CD4-positive, alpha-beta T cell (primary cell): Measurements from ENCODE around the gene ARHGEF19. TPM values are rescaled to one million over a fixed set of nuclear protein-coding genes. Genes with fewer than 3 reads are reported as not detected.
A peak's percentile ranks its signal among the peaks of the same experiment; 100 is the strongest.
"Not testable (repeated sequence)": the region's sequence is repeated elsewhere in the genome, so short reads cannot be mapped to it uniquely, and the experiment has no call there.

ENCODE experiments used
- ATAC-seq: fragments of 200-7000 bp; cut with Tn5 transposase; one replicate; pipeline ENCODE4 v1.10.0; 2022; ENCODE audit warnings: mild to moderate bottlenecking; ENCODE audit not compliant: poor library complexity
- CTCF ChIA-PET: fragments of 350-600 bp; sonication (Branson Sonifier 250); formaldehyde crosslinking; loops from one replicate; lab custom pipeline; 2021; ENCODE audit warnings: antibody characterized with exemption, inconsistent platforms; lab: Charles Lee
- POLR2A ChIA-PET: fragments of 350-600 bp; sonication (Branson Sonifier 250); formaldehyde crosslinking; loops from one replicate; lab custom pipeline; 2021; ENCODE audit warnings: antibody characterized with exemption, inconsistent platforms; lab: Charles Lee
- DNase-seq, 14 experiments: peaks; one replicate each; pipeline ENCODE4 v3.0.0-alpha.2; 2013 to 2020; ENCODE audit warnings: mixed read lengths in 2 of 14
- H3K27ac ChIP-seq, 2 donors: one replicate each; pipeline versions ENCODE4 v1.5.1 to v1.7.0; 2013; ENCODE audit warnings: low read length in 2 of 2, low read depth in 1 of 2, mild to moderate bottlenecking in 1 of 2
- H3K27me3 ChIP-seq, 2 experiments: 1 replicate in 1 of 2; 2 replicates in 1 of 2; pipeline versions ENCODE4 v1.6.1 to v1.7.0; 2013; ENCODE audit warnings: low read length in 2 of 2, control low read depth in 1 of 2, mild to moderate bottlenecking in 1 of 2, moderate library complexity in 1 of 2; ENCODE audit not compliant: insufficient read depth in 2 of 2, control insufficient read depth in 1 of 2
- H3K36me3 ChIP-seq: one replicate; pipeline ENCODE4 v1.6.1; 2013; ENCODE audit warnings: low read length, control low read depth; ENCODE audit not compliant: insufficient read depth
- H3K4me1 ChIP-seq: one replicate; pipeline ENCODE4 v1.6.1; 2013; ENCODE audit warnings: low read length, control low read depth; ENCODE audit not compliant: insufficient read depth
- H3K4me3 ChIP-seq: one replicate; pipeline ENCODE4 v1.5.1; 2013; ENCODE audit warnings: mild to moderate bottlenecking, low read length, moderate library complexity
- H3K9me3 ChIP-seq, 2 experiments: 1 replicate in 1 of 2; 2 replicates in 1 of 2; pipeline versions ENCODE4 v1.6.1 to v1.7.0; 2013; ENCODE audit warnings: low read length in 2 of 2, mild to moderate bottlenecking in 2 of 2, control low read depth in 1 of 2, moderate library complexity in 1 of 2; ENCODE audit not compliant: control insufficient read depth in 1 of 2, insufficient read depth in 1 of 2
- H3K27ac Mint-ChIP-seq: one replicate; pipeline ENCODE4 v1.8.0; 2020; ENCODE audit warnings: mixed read lengths
- H3K27me3 Mint-ChIP-seq: one replicate; pipeline ENCODE4 v1.8.0; 2021; ENCODE audit warnings: mixed read lengths
- H3K36me3 Mint-ChIP-seq: one replicate; pipeline ENCODE4 v1.8.0; 2021; ENCODE audit warnings: low read depth, mixed read lengths
- H3K4me1 Mint-ChIP-seq: one replicate; pipeline ENCODE4 v1.8.0; 2021; ENCODE audit warnings: low read depth, mixed read lengths
- H3K4me3 Mint-ChIP-seq: one replicate; pipeline ENCODE4 v1.8.0; 2020; ENCODE audit warnings: mild to moderate bottlenecking, mixed read lengths
- H3K9me3 Mint-ChIP-seq: one replicate; pipeline ENCODE4 v1.8.0; 2020; ENCODE audit warnings: mixed read lengths
- CTCF ChIP-seq: fragments of 200-600 bp; IDR thresholded peaks from one replicate; pipeline ENCODE4 v1.8.0; 2022; ENCODE audit warnings: antibody characterized with exemption, mild to moderate bottlenecking
- intact Hi-C, 2 experiments: fragments of 100-400 bp; cut with DNase I in 1 of 2; cut with micrococcal nuclease in 1 of 2; formaldehyde crosslinking; loops; one replicate each; pipeline versions ENCODE4 v1.15.1 to v1.9.0; 2023 to 2025; cut with DNase I, micrococcal nuclease
- total RNA-seq, 174 experiments: library from RNA in 2 of 174; stranded (reverse) in 2 of 174; gene quantifications; one replicate each; pipeline ENCODE4 v1.2.3 and lab custom pipeline; 2021 to 2026

Gene ARHGEF19
- total RNA-seq, 2 experiments from 2014 or later: 3.8 to 5.8 TPM

GRCh38 chr1:16164213-16165072, 48.0 kb downstream of the ARHGEF19 start:
- Mint-ChIP-seq H3K27me3 (no peaks in the 10 kb centered on the region), H3K27ac (peak overlapping the region; percentile 16), H3K4me1 (peaks cover 78% of the 10 kb centered on the region), H3K36me3 (no peaks in the 10 kb centered on the region), H3K9me3 (no peaks in the 10 kb centered on the region), H3K4me3 (peak overlapping the region; percentile 58)
- Histone ChIP-seq H3K27ac (no peak overlapping the region), H3K4me1 (peaks cover 79% of the 10 kb centered on the region), H3K36me3 (no peaks in the 10 kb centered on the region), H3K27me3 (no peaks in the 10 kb centered on the region), H3K4me3 (no peak overlapping the region), H3K9me3 (no peaks in the 10 kb centered on the region)
- peak in 2 of 14 experiments; percentile 45 to 58 for DNase-seq
- intact Hi-C loops: no loop called here
- CTCF ChIA-PET: no interaction called here
- TF ChIP-seq CTCF: no peak
- POLR2A ChIA-PET: interaction anchor here (1.0 to 1.4 kb wide), 2 partner anchors 8 to 10 kb away, joined by 3 to 4 read pairs; partner anchors contain the start of gene EPHA2
- no peak for ATAC-seq

- DNase-seq, H3K27me3 Mint-ChIP-seq, H3K4me3 ChIP-seq, intact Hi-C loops, H3K27me3 ChIP-seq, H3K9me3 ChIP-seq, H3K27ac ChIP-seq, ATAC-seq, H3K9me3 Mint-ChIP-seq, H3K36me3 ChIP-seq, H3K36me3 Mint-ChIP-seq: not testable (repeated sequence)
- Mint-ChIP-seq H3K4me3 (peak overlapping the region; percentile 8), H3K27ac (peak overlapping the region; percentile 64), H3K4me1 (peaks cover 77% of the 10 kb centered on the region)
- peaks cover 77% of the 10 kb centered on the region for H3K4me1 ChIP-seq
- POLR2A ChIA-PET: interaction anchor here (0.8 to 1.9 kb wide), 4 partner anchors 9 to 330 kb away, joined by 3 to 6 read pairs (median 4); no protein-coding TSS in a partner anchor
- CTCF ChIA-PET: interaction anchor here (1.3 kb wide), 1 partner anchor 23 kb away, joined by 3 read pairs; no protein-coding TSS in a partner anchor
Observed at GRCh38 chr1:16163608-16164212, 48.7 kb downstream of the ARHGEF19 start.

- ATAC-seq (peak; percentile 54), DNase-seq (peak; percentile 21 to 84 (median 54))
- H3K27me3 Mint-ChIP-seq: no peaks in the 10 kb centered on the region
- no peaks in the 10 kb centered on the region for H3K9me3 Mint-ChIP-seq
- H3K4me3 Mint-ChIP-seq: peak overlapping the region; percentile 81
- peak overlapping the region; percentile 64 for H3K27ac Mint-ChIP-seq
- Histone ChIP-seq H3K4me1 (peaks cover 78% of the 10 kb centered on the region), H3K9me3 (no peaks in the 10 kb centered on the region), H3K36me3 (no peaks in the 10 kb centered on the region), H3K4me3 (peak overlapping the region; percentile 46), H3K27ac (peak overlapping the region; percentile 54 to 62), H3K27me3 (no peaks in the 10 kb centered on the region)
- no peak for TF ChIP-seq CTCF
- ChIA-PET CTCF (interaction anchor here (1.0 to 1.3 kb wide), 3 partner anchors 24 to 201 kb away, joined by 3 read pairs; no protein-coding TSS in a partner anchor), POLR2A (interaction anchor here (0.6 to 1.9 kb wide), 5 partner anchors 44 to 329 kb away, joined by 3 to 6 read pairs (median 5); no protein-coding TSS in a partner anchor)
- intact Hi-C loops: no loop called here
- H3K36me3 Mint-ChIP-seq: no peaks in the 10 kb centered on the region
- H3K4me1 Mint-ChIP-seq: peaks cover 83% of the 10 kb centered on the region
Observed at GRCh38 chr1:16162163-16162822, 50.2 kb downstream of the ARHGEF19 start.
